Loucy (cell line): ENCODE data around the gene TOP2A.

ENCODE experiments used
- EZH2phosphoT487 ChIP-seq: fragments of 200-600 bp; IDR thresholded peaks from 2 replicates; pipeline ENCODE4 v1.6.1; 2018; ENCODE audit warnings: antibody characterized with exemption, mild to moderate bottlenecking, moderate library complexity, borderline replicate concordance
- TF ChIP-seq, protein P1 (sequence below): fragments of 200-600 bp; sonication (generic); conservative IDR thresholded peaks from 2 replicates; pipeline ENCODE4 v1.5.1; 2014; ENCODE audit warnings: mild to moderate bottlenecking, antibody characterized with exemption, low read length

DNA sequence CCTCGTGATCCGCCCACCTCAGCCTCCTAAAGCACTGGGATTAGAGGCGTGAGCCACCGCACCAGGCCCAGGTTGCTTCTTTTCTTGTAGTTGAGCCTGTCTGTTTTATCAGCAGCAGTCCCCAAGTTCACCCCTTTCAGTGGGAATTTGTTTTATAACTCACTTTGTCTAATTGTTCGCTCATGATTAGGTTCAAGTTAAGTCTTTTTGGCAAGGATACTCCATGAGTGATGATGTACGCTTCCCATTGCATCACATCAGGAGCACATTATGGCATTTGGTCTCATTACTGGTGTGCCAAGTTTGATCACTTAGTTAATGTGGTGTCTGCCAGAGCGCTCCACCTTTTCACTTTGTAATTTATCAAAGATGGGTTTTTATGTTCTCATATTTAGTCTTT, 38.7 kb downstream of the TOP2A start:
- TF ChIP-seq, protein P1, sequence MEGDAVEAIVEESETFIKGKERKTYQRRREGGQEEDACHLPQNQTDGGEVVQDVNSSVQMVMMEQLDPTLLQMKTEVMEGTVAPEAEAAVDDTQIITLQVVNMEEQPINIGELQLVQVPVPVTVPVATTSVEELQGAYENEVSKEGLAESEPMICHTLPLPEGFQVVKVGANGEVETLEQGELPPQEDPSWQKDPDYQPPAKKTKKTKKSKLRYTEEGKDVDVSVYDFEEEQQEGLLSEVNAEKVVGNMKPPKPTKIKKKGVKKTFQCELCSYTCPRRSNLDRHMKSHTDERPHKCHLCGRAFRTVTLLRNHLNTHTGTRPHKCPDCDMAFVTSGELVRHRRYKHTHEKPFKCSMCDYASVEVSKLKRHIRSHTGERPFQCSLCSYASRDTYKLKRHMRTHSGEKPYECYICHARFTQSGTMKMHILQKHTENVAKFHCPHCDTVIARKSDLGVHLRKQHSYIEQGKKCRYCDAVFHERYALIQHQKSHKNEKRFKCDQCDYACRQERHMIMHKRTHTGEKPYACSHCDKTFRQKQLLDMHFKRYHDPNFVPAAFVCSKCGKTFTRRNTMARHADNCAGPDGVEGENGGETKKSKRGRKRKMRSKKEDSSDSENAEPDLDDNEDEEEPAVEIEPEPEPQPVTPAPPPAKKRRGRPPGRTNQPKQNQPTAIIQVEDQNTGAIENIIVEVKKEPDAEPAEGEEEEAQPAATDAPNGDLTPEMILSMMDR, result no peak
- no peak for TF ChIP-seq EZH2phosphoT487
